ENCODE data around the gene PELI2.
A peak's percentile ranks its signal among the peaks of the same experiment; 100 is the strongest.

The PELI2 gene

GRCh38 chr14:56318393-56319115 lies 200.3 kb downstream of the PELI2 start:
- no peak for DNase-seq

- DNase-seq, result no peak
Observed at GRCh38 chr14:56321861-56322260, 203.7 kb downstream of the PELI2 start.

DNA sequence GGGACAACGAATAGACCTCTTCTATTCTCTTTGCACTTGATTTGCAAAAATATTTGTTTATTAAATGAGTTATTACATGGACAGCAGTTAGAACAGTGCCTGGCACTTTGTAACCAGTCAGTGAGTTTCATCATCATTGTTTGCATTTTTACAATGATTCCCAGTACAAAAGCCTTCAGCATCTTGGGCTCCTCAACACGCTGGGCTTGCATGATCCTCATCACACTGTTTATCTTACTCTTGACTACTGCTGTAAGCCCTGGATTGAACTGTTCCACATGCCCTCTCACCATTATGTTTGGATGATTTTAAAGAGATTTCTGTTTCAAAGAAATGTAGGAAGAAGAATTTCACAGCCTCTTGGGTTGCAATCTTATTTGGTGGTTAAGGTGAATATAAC lies 204.3 kb downstream of the PELI2 start:
- DNase-seq, result no peak

GRCh38 chr14:56324454-56324853 lies 206.2 kb downstream of the PELI2 start:
- DNase-seq, result no peak

DNA sequence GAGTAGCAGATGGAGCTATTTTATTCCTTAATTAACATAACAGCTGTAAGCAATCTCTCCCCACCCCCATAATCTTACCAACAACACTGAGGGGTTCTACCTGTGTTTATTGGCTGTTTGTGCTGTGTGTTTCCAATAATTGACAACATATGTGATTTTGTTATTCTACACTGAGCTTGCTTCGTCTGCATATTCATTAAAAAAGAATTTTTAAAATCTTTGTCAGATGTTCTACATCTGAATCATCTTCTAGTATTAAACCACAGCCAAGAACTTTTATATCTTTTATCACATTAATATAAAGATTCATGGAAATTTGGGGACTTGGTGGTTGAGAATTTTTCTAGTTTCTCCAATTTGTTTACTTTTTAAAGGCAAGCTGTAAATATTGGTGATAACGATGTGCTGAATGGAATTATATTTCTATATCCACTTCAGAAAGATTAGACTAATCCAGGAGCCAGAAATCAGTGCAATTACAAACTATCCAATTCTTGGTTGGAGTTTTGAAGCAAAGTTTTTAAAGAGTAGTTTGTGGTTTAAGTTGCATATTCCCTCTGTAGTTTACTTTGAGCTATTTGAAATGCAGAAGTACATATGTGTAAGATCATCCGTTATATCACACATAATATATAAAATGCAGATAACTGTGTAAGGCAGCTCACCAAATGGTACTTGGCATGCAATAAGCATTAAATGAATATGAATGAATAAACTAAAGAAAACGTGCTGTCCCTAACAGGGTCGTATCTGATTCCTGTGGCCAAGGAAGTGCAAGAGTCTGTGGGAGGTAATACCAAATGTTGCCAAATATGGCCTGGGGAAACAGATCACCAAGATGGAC lies 206.9 kb downstream of the PELI2 start:
- DNase-seq, result peak; percentile 89

DNA sequence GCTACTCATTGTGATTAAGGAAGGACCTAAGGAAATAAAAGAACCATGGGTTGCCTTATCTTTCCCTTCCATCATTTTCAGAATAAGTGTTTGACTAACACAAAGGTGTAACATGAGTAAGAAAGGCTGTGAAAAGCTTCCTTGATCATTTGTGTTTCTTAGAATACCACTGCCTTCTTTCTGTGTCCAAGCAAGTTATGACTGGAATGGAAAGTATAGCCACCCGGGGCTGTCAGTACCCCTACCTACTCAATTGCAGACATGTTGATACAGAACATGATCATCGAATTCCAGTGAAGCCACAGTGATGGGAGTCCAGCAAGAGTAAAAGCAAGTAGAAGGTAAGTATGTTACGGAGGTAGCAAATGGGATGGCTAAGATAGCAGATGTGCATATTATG lies 209.8 kb downstream of the PELI2 start:
- DNase-seq, result no peak

GRCh38 chr14:56331592-56332216 lies 213.5 kb downstream of the PELI2 start:
- peak; percentile 50 for DNase-seq

DNA sequence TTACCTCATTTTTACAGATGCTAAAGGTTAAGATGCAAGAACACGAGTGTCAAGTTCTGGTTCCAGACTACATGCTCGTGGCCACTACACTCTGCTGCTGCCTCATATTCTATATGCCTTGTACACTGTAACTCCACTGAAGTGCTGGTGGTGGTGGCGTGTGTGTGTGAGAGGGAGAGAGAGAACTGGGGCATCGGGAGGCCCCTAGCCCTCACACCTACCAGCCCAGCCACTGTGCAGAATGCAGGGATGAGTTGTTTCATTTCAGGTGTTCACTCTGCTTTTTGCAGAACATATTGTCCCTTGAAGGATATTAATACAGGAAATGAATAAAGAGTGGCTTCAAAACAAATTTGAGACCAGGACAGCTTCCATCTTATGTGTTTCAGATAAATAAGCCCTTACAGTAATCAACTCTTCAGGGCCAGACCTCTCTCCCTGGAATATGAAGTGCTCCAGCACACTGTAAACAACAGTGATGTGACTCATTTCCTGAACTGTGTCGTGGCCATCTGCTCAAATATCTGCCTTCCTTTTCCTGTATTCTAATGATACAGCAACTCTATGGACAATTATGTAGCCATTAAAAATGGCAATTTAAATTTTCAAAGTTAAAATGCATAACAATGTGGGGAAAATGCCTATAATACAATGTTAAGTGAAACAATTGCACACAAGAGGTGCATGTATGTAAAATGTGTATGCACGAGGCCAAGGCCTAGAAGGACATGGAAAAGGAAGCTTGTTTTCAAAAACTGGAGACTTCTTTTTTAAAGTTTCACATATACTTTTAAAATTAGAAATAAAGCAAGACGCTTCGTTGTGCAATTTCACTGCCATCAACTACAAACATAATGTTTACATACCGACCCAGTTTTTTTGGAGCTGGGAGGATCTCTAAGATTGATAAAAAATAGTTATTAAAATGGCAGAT lies 215.4 kb downstream of the PELI2 start:
- DNase-seq, result peak; percentile 80

DNA sequence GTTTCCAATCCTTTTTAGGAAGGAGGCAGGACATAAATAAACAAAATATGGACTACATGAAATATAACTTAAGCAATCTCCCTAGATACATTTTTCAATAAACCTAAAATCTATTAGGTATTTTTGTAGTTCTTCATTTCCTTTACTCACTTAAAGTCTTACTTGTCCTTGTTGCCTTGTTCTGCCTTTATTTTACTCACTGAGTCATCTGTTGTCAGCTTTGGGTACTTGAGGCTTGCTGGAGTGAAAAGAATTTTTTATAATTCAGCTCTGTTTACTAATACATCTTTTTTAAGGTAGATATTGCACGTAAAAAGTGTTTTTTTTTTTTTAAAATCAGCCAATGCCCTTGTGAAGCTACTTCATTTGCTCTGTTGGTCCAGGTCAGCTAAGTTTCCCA lies 216.2 kb downstream of the PELI2 start:
- DNase-seq, result no peak

GRCh38 chr14:56338674-56339073 lies 220.5 kb downstream of the PELI2 start:
- no peak for DNase-seq

GRCh38 chr14:56339855-56340701 lies 221.9 kb downstream of the PELI2 start:
- peak; percentile 96 for DNase-seq

DNA sequence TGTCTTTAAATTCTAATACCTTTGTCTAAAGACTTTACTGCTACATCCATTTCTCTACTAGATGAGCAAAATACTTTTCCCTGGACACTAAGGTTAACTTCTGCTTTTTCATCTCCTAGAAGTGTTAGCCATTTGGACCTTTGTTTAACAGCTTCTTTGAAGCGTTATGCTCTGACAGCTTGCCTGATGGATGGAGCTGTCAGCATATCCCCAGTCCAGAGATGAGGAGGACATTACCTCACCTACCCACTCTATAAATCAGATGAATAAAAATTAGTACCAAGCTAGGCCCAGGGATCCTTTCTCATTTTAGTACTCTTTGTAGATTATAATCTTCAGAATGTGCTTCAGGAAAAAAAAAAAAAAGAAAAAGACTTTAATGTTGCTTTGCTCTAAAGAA lies 222.7 kb downstream of the PELI2 start:
- DNase-seq, result no peak

DNA sequence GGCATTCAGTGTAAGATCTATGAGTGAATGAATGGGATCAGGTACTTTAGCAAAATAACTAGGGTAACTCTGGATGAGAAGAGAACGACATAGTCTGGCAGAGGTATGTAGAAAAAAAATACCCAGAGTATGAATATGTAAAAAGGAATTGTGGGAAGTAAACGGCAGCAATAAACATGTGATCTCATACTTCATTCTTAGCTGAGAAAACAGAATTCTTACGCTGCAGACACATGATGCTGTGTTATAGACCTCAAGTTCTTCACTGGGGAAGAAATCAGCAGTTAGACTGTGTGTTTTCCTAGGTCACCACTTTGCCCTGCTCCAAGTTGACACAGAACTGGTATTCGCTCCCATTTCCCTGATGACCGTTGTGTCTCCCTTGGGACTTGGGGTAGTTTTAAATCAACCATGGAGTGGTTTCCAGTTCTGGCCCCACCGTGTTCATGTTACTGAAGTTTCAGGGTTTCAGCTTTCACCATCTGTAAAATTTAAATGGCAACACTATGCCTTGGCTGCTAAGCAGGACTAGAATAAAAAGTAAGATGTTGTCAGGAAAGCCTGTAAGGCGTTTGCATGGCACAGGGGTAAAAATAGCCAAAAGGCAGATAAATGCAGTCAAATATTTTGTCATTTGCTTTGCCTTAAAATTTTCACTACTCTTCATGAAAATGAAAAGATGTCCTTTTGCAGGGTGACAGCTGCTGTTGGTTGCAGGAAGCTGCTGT lies 223.7 kb downstream of the PELI2 start:
- DNase-seq, result peak; percentile 45

- DNase-seq, result peak; percentile 70
Observed at GRCh38 chr14:56342494-56342942, 224.3 kb downstream of the PELI2 start.

- DNase-seq, result no peak
Observed at GRCh38 chr14:56349960-56350359, 231.7 kb downstream of the PELI2 start.
